ENCODE measurements around the gene GIMAP8. TPM values are rescaled to one million over a fixed set of nuclear protein-coding genes. Genes with fewer than 3 reads are reported as not detected.

The GIMAP8 gene
- total RNA-seq, 1 experiment from 2014 or later: not detected

GRCh38 chr7:150428671-150429451, 21.6 kb upstream of the GIMAP8 start:
- TF ChIP-seq CTCF (conservative IDR thresholded peaks at IDR 0.05): no peak
- Histone ChIP-seq H2BK5ac (ENCODE audit: insufficient read length, low read length) (no peak overlapping the region), H2BK20ac (ENCODE audit: low read depth, low read length, poor library complexity, severe bottlenecking) (no peak overlapping the region), H3K56ac (ENCODE audit: insufficient read length, low read depth, low read length) (no peak overlapping the region), H4K20me1 (ENCODE audit: control insufficient read depth, insufficient read depth, insufficient read length) (no peaks in the 10 kb centered on the region), H3K18ac (ENCODE audit: insufficient read length, low read depth, low read length) (peak overlapping the region; percentile 11), H3K23ac (ENCODE audit: insufficient read length, low read depth, low read length) (no peak overlapping the region), H3K79me2 (ENCODE audit: insufficient read depth, low read length) (no peaks in the 10 kb centered on the region), H3K79me1 (ENCODE audit: insufficient read depth, low read depth, low read length, poor library complexity, severe bottlenecking) (no peaks in the 10 kb centered on the region), H3K14ac (ENCODE audit: insufficient read depth, low read length) (no peak overlapping the region; the same call in 1 of the 2 replicates), H4K5ac (ENCODE audit: insufficient read length, low read depth, low read length) (no peak overlapping the region), H2BK120ac (ENCODE audit: low read depth, low read length, poor library complexity, severe bottlenecking) (no peak overlapping the region), H4K91ac (ENCODE audit: insufficient read length, low read depth, low read length) (no peak overlapping the region), H2AK5ac (ENCODE audit: insufficient read length, low read length) (no peak overlapping the region), H2AFZ (ENCODE audit: low read length) (no peak overlapping the region), H4K8ac (replicated peaks; ENCODE audit: insufficient read length, low read depth, low read length) (no peak overlapping the region), H3K23me2 (ENCODE audit: insufficient read length, low read depth, low read length, poor library complexity, severe bottlenecking) (no peaks in the 10 kb centered on the region), H3K27ac (ENCODE audit: insufficient read length, low read depth, low read length) (no peak overlapping the region), H2BK12ac (ENCODE audit: insufficient read length, low read depth, low read length) (no peak overlapping the region), H3K9me3 (ENCODE audit: control insufficient read depth, low read depth, low read length) (no peaks in the 10 kb centered on the region), H3K4me2 (ENCODE audit: insufficient read depth, insufficient read length, low read length) (no peak overlapping the region), H3T11ph (ENCODE audit: low read length) (no peak overlapping the region), H3K4ac (ENCODE audit: low read depth, low read length) (no peak overlapping the region), H2BK15ac (ENCODE audit: low read depth, low read length) (no peak overlapping the region), H3K27me3 (ENCODE audit: insufficient read depth, low read length) (no peaks in the 10 kb centered on the region), H3K9ac (ENCODE audit: extremely low read depth, insufficient read length, low read length) (no peak overlapping the region), H3K4me1 (ENCODE audit: insufficient read depth, low read length) (peaks cover 11% of the 10 kb centered on the region)
- peak; percentile 56 for DNase-seq
- no peak overlapping the region; a peak in 1 of 7 replicates for H3K27ac Mint-ChIP-seq
- no peaks in the 10 kb centered on the region; a peak in 1 of 7 replicates for H3K36me3 Mint-ChIP-seq (ENCODE audit: insufficient read depth in 1 of 3, low read depth in 3 of 3)
- no peak overlapping the region for H3K4me3 Mint-ChIP-seq
- H3K4me1 Mint-ChIP-seq: peaks cover 30 to 33% of the 10 kb centered on the region in 2 experiments
- WGBS (ENCODE audit: extremely low coverage, insufficient read length, low lambda C conversion rate): no CpG with 5 or more reads among the region's 11 CpGs
- H3K27me3 Mint-ChIP-seq (ENCODE audit: low read depth): peaks cover 46% of the 10 kb centered on the region
- H3K9me3 Mint-ChIP-seq: no peaks in the 10 kb centered on the region; a peak in 1 of 5 replicates

Measured in H9 (cell line).